Sigmoid colon (tissue), 7 donors: Measurements from ENCODE around the gene RPN2. TPM values are rescaled to one million over a fixed set of nuclear protein-coding genes. Genes with fewer than 3 reads are reported as not detected.

Experiments
- DNase-seq: peaks from one replicate; pipeline ENCODE4 v3.0.0-alpha.2; 2019
- H3K27ac ChIP-seq, 4 donors: fragments of 200-600 bp; sonication (generic); one replicate each; pipeline ENCODE4 v1.5.1; 2016 to 2019; ENCODE audit warnings: mild to moderate bottlenecking in 1 of 4
- H3K27me3 ChIP-seq, 3 donors: fragments of 200-600 bp; sonication (generic); one replicate each; pipeline ENCODE4 v1.5.1; 2019; ENCODE audit warnings: mild to moderate bottlenecking in 1 of 3
- H3K36me3 ChIP-seq, 4 donors: fragments of 200-600 bp; sonication (generic); one replicate each; pipeline ENCODE4 v1.5.1; 2016 to 2019
- H3K4me1 ChIP-seq, 4 donors: fragments of 200-600 bp; sonication (generic); one replicate each; pipeline ENCODE4 v1.5.1; 2017 to 2019
- H3K4me3 ChIP-seq, 4 donors: fragments of 200-600 bp; sonication (generic); one replicate each; pipeline ENCODE4 v1.5.1; 2017 to 2019; ENCODE audit warnings: mild to moderate bottlenecking in 2 of 4, moderate library complexity in 1 of 4
- H3K9me3 ChIP-seq, 4 donors: fragments of 200-600 bp in 3 of 4; sonication (generic) in 3 of 4; one replicate each; pipeline versions ENCODE4 v1.5.1 to v1.6.1; 2013 to 2019
- CTCF ChIP-seq, 4 experiments: fragments of 450-650 bp in 3 of 4; fragments of 200-600 bp in 1 of 4; IDR thresholded peaks; one replicate each; pipeline ENCODE4 v1.5.1; 2016 to 2019; ENCODE audit warnings: antibody characterized with exemption in 4 of 4, mild to moderate bottlenecking in 3 of 4, moderate library complexity in 2 of 4
- EP300 ChIP-seq, 4 donors: sonication (generic); formaldehyde crosslinking; IDR thresholded peaks; one replicate each; pipeline ENCODE4 v1.6.1; 2017; ENCODE audit warnings: antibody characterized with exemption in 4 of 4
- POLR2A ChIP-seq, 2 donors: fragments of 450-650 bp; IDR thresholded peaks; one replicate each; pipeline ENCODE4 v1.6.1; 2016; ENCODE audit warnings: antibody characterized with exemption in 2 of 2, mild to moderate bottlenecking in 2 of 2, moderate library complexity in 2 of 2
- POLR2AphosphoS5 ChIP-seq, 4 donors: sonication (generic); formaldehyde crosslinking; IDR thresholded peaks; one replicate each; pipeline ENCODE4 v1.6.1; 2017; ENCODE audit warnings: antibody characterized with exemption in 4 of 4
- WGBS, 2 donors: extraction: QIAGEN DNeasy Blood & Tissue Kit; methylation state at CpG; one replicate each; pipeline ENCODE4 v1.1.7; 2013; 5-methylcytosine and 5-hydroxymethylcytosine counted together
- intact Hi-C: fragments of 100-400 bp; cut with DNase I; formaldehyde crosslinking; loops from one replicate; pipeline ENCODE4 v1.15.1; 2023
- polyA plus RNA-seq, 3 donors: library from polyadenylated mRNA; stranded (reverse); fragments of 200-250 nt; gene quantifications; one replicate each; pipeline ENCODE4 v1.2.3, GENCODE V29; 2013
- total RNA-seq, 4 donors: library from RNA; depleted of rRNA; stranded (reverse); fragments of >200 nt; gene quantifications; one replicate each; pipeline ENCODE4 v1.1.0, GENCODE V29; 2016
- donor health status: healthy with polysubstance abuse.
- donor health status: Bipolar disorder and iron deficiency.
- donor health status: healthy.

Gene RPN2
- total and polyA plus RNA-seq, 7 donors, result 21.6 to 142 (median 72.8) TPM

GRCh38 chr20:37238935-37239451, 59.9 kb downstream of the RPN2 start:
- Histone ChIP-seq H3K4me3 (no peak overlapping the region), H3K27ac (peak overlapping the region in 1 of 4 donors; percentile 16), H3K4me1 (peaks cover 0 to 16% (median 7%) of the 10 kb centered on the region in 4 donors), H3K27me3 (no peaks in the 10 kb centered on the region), H3K36me3 (peaks cover 21 to 94% (median 60%) of the 10 kb centered on the region in 4 donors), H3K9me3 (no peaks in the 10 kb centered on the region)
- WGBS, 2 donors, result 63 to 64% methylated on average over 1 of the region's 1 CpG
- peak; percentile 21 for DNase-seq
- intact Hi-C loops, result no loop called here
- TF ChIP-seq CTCF (IDR thresholded peaks at IDR 0.05), result no peak
- no peak for TF ChIP-seq POLR2A (IDR thresholded peaks at IDR 0.05)
- no peak for TF ChIP-seq EP300 (IDR thresholded peaks at IDR 0.05)
- no peak for TF ChIP-seq POLR2AphosphoS5 (IDR thresholded peaks at IDR 0.05)

- intact Hi-C loops, result no loop called here
- Histone ChIP-seq H3K4me1 (peaks cover 0 to 20% (median 9%) of the 10 kb centered on the region in 4 donors), H3K4me3 (no peak overlapping the region), H3K27me3 (no peaks in the 10 kb centered on the region), H3K27ac (peak overlapping the region in 1 of 4 donors; percentile 58), H3K36me3 (peaks cover 16 to 79% (median 46%) of the 10 kb centered on the region in 4 donors), H3K9me3 (no peaks in the 10 kb centered on the region)
- TF ChIP-seq CTCF (IDR thresholded peaks at IDR 0.05) (no peak), POLR2A (IDR thresholded peaks at IDR 0.05) (no peak), EP300 (IDR thresholded peaks at IDR 0.05) (no peak), POLR2AphosphoS5 (IDR thresholded peaks at IDR 0.05) (no peak)
- DNase-seq, result peak; percentile 4
- 95 to 96% methylated on average over 3 of the region's 3 CpGs for WGBS, 2 donors
These were observed 61.4 kb downstream of the RPN2 start for GRCh38 chr20:37240337-37241067.

GRCh38 chr20:37242503-37242902, 63.4 kb downstream of the RPN2 start:
- DNase-seq, result peak; percentile 14
- WGBS, 2 donors, result 92 to 93% methylated on average over 4 of the region's 4 CpGs
- H3K4me1 ChIP-seq, result peaks cover 0 to 20% (median 9%) of the 10 kb centered on the region in 4 donors
- H3K36me3 ChIP-seq, result peaks cover 4 to 59% (median 30%) of the 10 kb centered on the region in 4 donors
- H3K27me3 ChIP-seq, result no peaks in the 10 kb centered on the region
- intact Hi-C loops, result no loop called here
- H3K4me3 ChIP-seq, result no peak overlapping the region
- H3K27ac ChIP-seq, result no peak overlapping the region
- no peaks in the 10 kb centered on the region for H3K9me3 ChIP-seq
- TF ChIP-seq EP300 (IDR thresholded peaks at IDR 0.05), result no peak
- TF ChIP-seq CTCF (IDR thresholded peaks at IDR 0.05), result no peak
- TF ChIP-seq POLR2AphosphoS5 (IDR thresholded peaks at IDR 0.05), result no peak
- TF ChIP-seq POLR2A (IDR thresholded peaks at IDR 0.05), result no peak

GRCh38 chr20:37243076-37243936, 64.2 kb downstream of the RPN2 start:
- H3K4me1 ChIP-seq, result peaks cover 0 to 20% (median 9%) of the 10 kb centered on the region in 4 donors
- DNase-seq, result no peak
- no peak overlapping the region for H3K4me3 ChIP-seq
- peak overlapping the region; percentile 29 to 57 (median 42) for H3K27ac ChIP-seq
- intact Hi-C loops, result no loop called here
- WGBS, 2 donors, result 94 to 96% methylated on average over 16 of the region's 16 CpGs
- no peaks in the 10 kb centered on the region for H3K9me3 ChIP-seq
- H3K27me3 ChIP-seq, result no peaks in the 10 kb centered on the region
- TF ChIP-seq POLR2A (IDR thresholded peaks at IDR 0.05) (no peak), POLR2AphosphoS5 (IDR thresholded peaks at IDR 0.05) (no peak), EP300 (IDR thresholded peaks at IDR 0.05) (no peak), CTCF (IDR thresholded peaks at IDR 0.05) (no peak)
- peaks cover 0 to 51% (median 24%) of the 10 kb centered on the region in 4 donors for H3K36me3 ChIP-seq
